ENCODE measurements around the gene ZIC5.

Gene ZIC5

GRCh38 chr13:99971576-99972189 lies at the start of gene ZIC5:
TSS of gene ZIC5 (minus strand) at chr13:99971767. CDS start at chr13:99971603, 164 bp downstream.
- DNase-seq (ENCODE audit: low spot score), result no peak

- no peak for DNase-seq (ENCODE audit: low spot score)
Measured at GRCh38 chr13:100019780-100020356, 48.3 kb upstream of the ZIC5 start.

GRCh38 chr13:100014621-100015020 lies 43.1 kb upstream of the ZIC5 start:
- no peak for DNase-seq (ENCODE audit: low spot score)

GRCh38 chr13:99998261-99998660 lies 26.7 kb upstream of the ZIC5 start:
- DNase-seq (ENCODE audit: low spot score), result no peak

- DNase-seq (ENCODE audit: low spot score), result no peak
Measured at GRCh38 chr13:99997702-99998214, 26.2 kb upstream of the ZIC5 start.

GRCh38 chr13:99996381-99996973 lies 24.9 kb upstream of the ZIC5 start:
- no peak for DNase-seq (ENCODE audit: low spot score)

- no peak for DNase-seq (ENCODE audit: low spot score)
Measured at GRCh38 chr13:99995589-99996380, 24.2 kb upstream of the ZIC5 start.

- DNase-seq (ENCODE audit: low spot score), result no peak
Measured at GRCh38 chr13:99995104-99995588, 23.6 kb upstream of the ZIC5 start.

GRCh38 chr13:99994638-99995020 lies 23.1 kb upstream of the ZIC5 start:
- no peak for DNase-seq (ENCODE audit: low spot score)

- DNase-seq (ENCODE audit: low spot score), result no peak
Measured at GRCh38 chr13:99993660-99994637, 22.4 kb upstream of the ZIC5 start.

- no peak for DNase-seq (ENCODE audit: low spot score)
Measured at GRCh38 chr13:99992949-99993351, 21.4 kb upstream of the ZIC5 start.

GRCh38 chr13:99991828-99992775 lies 20.5 kb upstream of the ZIC5 start:
- no peak for DNase-seq (ENCODE audit: low spot score)

- no peak for DNase-seq (ENCODE audit: low spot score)
Measured at GRCh38 chr13:99991013-99991827, 19.7 kb upstream of the ZIC5 start.

- DNase-seq (ENCODE audit: low spot score), result no peak
Measured at GRCh38 chr13:99990126-99990977, 18.8 kb upstream of the ZIC5 start.

- DNase-seq (ENCODE audit: low spot score), result no peak
Measured at GRCh38 chr13:99989276-99990125, 17.9 kb upstream of the ZIC5 start.

GRCh38 chr13:99988529-99989275 lies 17.1 kb upstream of the ZIC5 start:
- DNase-seq (ENCODE audit: low spot score), result no peak

All from CD4-positive, alpha-beta T cell treated with Interleukin-2 at 100 ng/mL for 4 hours (primary cell).